ENCODE measurements around the gene TBX4. TPM values are rescaled to one million over a fixed set of nuclear protein-coding genes. Genes with fewer than 3 reads are reported as not detected.

TBX4 gene
- total and polyA plus RNA-seq, 2 experiments from 2014 or later = 13.9 to 15.4 TPM

- Histone ChIP-seq H4K20me1 (ENCODE audit: insufficient read depth, poor library complexity, severe bottlenecking) (no peaks in the 10 kb centered on the region), H3K4me1 (ENCODE audit: insufficient read depth) (peaks cover 18% of the 10 kb centered on the region), H3K36me3 (replicated peaks; ENCODE audit: insufficient read depth, low read depth) (no peaks in the 10 kb centered on the region), H3K9me2 (replicated peaks; ENCODE audit: insufficient read depth) (no peaks in the 10 kb centered on the region), H3K4me3 (no peak overlapping the region), H3K79me2 (no peaks in the 10 kb centered on the region), H3K4me2 (peak overlapping the region; percentile 18), H3K9me3 (ENCODE audit: low read depth) (no peaks in the 10 kb centered on the region), H2AFZ (no peak overlapping the region), H3K27me3 (no peaks in the 10 kb centered on the region), H3K27ac (no peak overlapping the region)
- WGBS (ENCODE audit: low lambda C conversion rate, missing lambda C conversion rate) = 62% methylated on average over 4 of the region's 4 CpGs
- no peak for DNase-seq (ENCODE audit: low spot score)
- TF ChIP-seq CTCF (IDR thresholded peaks at IDR 0.05; ENCODE audit: poor library complexity) = no peak
- no peak for TF ChIP-seq EZH2phosphoT487 (IDR thresholded peaks at IDR 0.05; ENCODE audit: low read depth, severe bottlenecking, unreplicated experiment)
- no peak for TF ChIP-seq EZH2 (IDR thresholded peaks at IDR 0.05; ENCODE audit: borderline replicate concordance)
These were observed 62.3 kb downstream of the TBX4 start for GRCh38 chr17:61514491-61514890.

- Histone ChIP-seq H3K4me1 (ENCODE audit: insufficient read depth) (peaks cover 8% of the 10 kb centered on the region), H3K4me2 (no peak overlapping the region)
These were observed 65.0 kb downstream of the TBX4 start for GRCh38 chr17:61517265-61517664.

GRCh38 chr17:61517843-61518606 lies 65.8 kb downstream of the TBX4 start:
- no peak for DNase-seq (ENCODE audit: low spot score)
- Histone ChIP-seq H3K4me3 (no peak overlapping the region), H3K4me1 (ENCODE audit: insufficient read depth) (peaks cover 8% of the 10 kb centered on the region), H3K36me3 (replicated peaks; ENCODE audit: insufficient read depth, low read depth) (no peaks in the 10 kb centered on the region), H2AFZ (no peak overlapping the region), H4K20me1 (ENCODE audit: insufficient read depth, poor library complexity, severe bottlenecking) (no peaks in the 10 kb centered on the region), H3K27ac (no peak overlapping the region), H3K9me3 (ENCODE audit: low read depth) (no peaks in the 10 kb centered on the region), H3K4me2 (no peak overlapping the region), H3K9me2 (replicated peaks; ENCODE audit: insufficient read depth) (no peaks in the 10 kb centered on the region), H3K27me3 (no peaks in the 10 kb centered on the region), H3K79me2 (no peaks in the 10 kb centered on the region)
- 30% methylated on average over 3 of the region's 3 CpGs for WGBS (ENCODE audit: low lambda C conversion rate, missing lambda C conversion rate)
- TF ChIP-seq EZH2phosphoT487 (IDR thresholded peaks at IDR 0.05; ENCODE audit: low read depth, severe bottlenecking, unreplicated experiment) (no peak), EZH2 (IDR thresholded peaks at IDR 0.05; ENCODE audit: borderline replicate concordance) (no peak), CTCF (IDR thresholded peaks at IDR 0.05; ENCODE audit: poor library complexity) (no peak)

More at GRCh38 chr17:61517265-61517664, 65.0 kb downstream of the TBX4 start:
- Histone ChIP-seq H4K20me1 (ENCODE audit: insufficient read depth, poor library complexity, severe bottlenecking) (no peaks in the 10 kb centered on the region), H3K79me2 (no peaks in the 10 kb centered on the region), H3K27me3 (no peaks in the 10 kb centered on the region), H2AFZ (no peak overlapping the region), H3K9me2 (replicated peaks; ENCODE audit: insufficient read depth) (no peaks in the 10 kb centered on the region), H3K36me3 (replicated peaks; ENCODE audit: insufficient read depth, low read depth) (no peaks in the 10 kb centered on the region), H3K27ac (no peak overlapping the region), H3K4me3 (no peak overlapping the region), H3K9me3 (ENCODE audit: low read depth) (no peaks in the 10 kb centered on the region)
- TF ChIP-seq CTCF (IDR thresholded peaks at IDR 0.05; ENCODE audit: poor library complexity) (no peak), EZH2phosphoT487 (IDR thresholded peaks at IDR 0.05; ENCODE audit: low read depth, severe bottlenecking, unreplicated experiment) (no peak), EZH2 (IDR thresholded peaks at IDR 0.05; ENCODE audit: borderline replicate concordance) (no peak)
- DNase-seq (ENCODE audit: low spot score) = no peak
- 71% methylated on average over 3 of the region's 3 CpGs for WGBS (ENCODE audit: low lambda C conversion rate, missing lambda C conversion rate)
